DMS 273 (cell line): ENCODE measurements around the gene LAPTM4A.
"Not testable (repeated sequence)": the region's sequence is repeated elsewhere in the genome, so short reads cannot be mapped to it uniquely, and the experiment has no call there.

Experiments used
- DNase-seq: peaks from one replicate; lab custom pipeline; 2025; ENCODE audit not compliant: unreplicated experiment; lab: John Stamatoyannopoulos, UW

LAPTM4A gene

GRCh38 chr2:20051532-20052228 is at the start of gene LAPTM4A:
TSS of gene LAPTM4A (minus strand) at chr2:20051628. CDS start at chr2:20051520, 108 bp downstream.
- peak; percentile 100 for DNase-seq

GRCh38 chr2:20100711-20101110 is 49.3 kb upstream of the LAPTM4A start:
- no peak for DNase-seq

- DNase-seq = no peak
These were observed 48.4 kb upstream of the LAPTM4A start for GRCh38 chr2:20099780-20100179.

GRCh38 chr2:20097889-20098714 is 46.7 kb upstream of the LAPTM4A start:
- peak; percentile 93 for DNase-seq

GRCh38 chr2:20095469-20095868 is 44.0 kb upstream of the LAPTM4A start:
- no peak for DNase-seq

GRCh38 chr2:20094955-20095354 is 43.5 kb upstream of the LAPTM4A start:
- no peak for DNase-seq

GRCh38 chr2:20094142-20094755 is 42.8 kb upstream of the LAPTM4A start:
- no peak for DNase-seq

GRCh38 chr2:20093263-20094141 is 42.1 kb upstream of the LAPTM4A start:
- peak; percentile 92 for DNase-seq

GRCh38 chr2:20092901-20093235 is 41.4 kb upstream of the LAPTM4A start:
- DNase-seq = no peak

- DNase-seq = no peak
These were observed 40.9 kb upstream of the LAPTM4A start for GRCh38 chr2:20092226-20092900.

GRCh38 chr2:20091305-20091991 is 40.0 kb upstream of the LAPTM4A start:
- no peak for DNase-seq

GRCh38 chr2:20089715-20090464 is 38.5 kb upstream of the LAPTM4A start:
- no peak for DNase-seq

GRCh38 chr2:20085909-20086308 is 34.5 kb upstream of the LAPTM4A start:
- DNase-seq = not testable (repeated sequence)

GRCh38 chr2:20082812-20083211 is 31.4 kb upstream of the LAPTM4A start:
- DNase-seq = not testable (repeated sequence)

- no peak for DNase-seq
These were observed 30.4 kb upstream of the LAPTM4A start for GRCh38 chr2:20081841-20082240.

- peak; percentile 77 for DNase-seq
These were observed 29.5 kb upstream of the LAPTM4A start for GRCh38 chr2:20080839-20081415.

GRCh38 chr2:20080428-20080827 is 29.0 kb upstream of the LAPTM4A start:
- DNase-seq = no peak

- no peak for DNase-seq
These were observed 28.2 kb upstream of the LAPTM4A start for GRCh38 chr2:20079546-20080115.
